ENCODE results near the gene NHSL1. TPM values are rescaled to one million over a fixed set of nuclear protein-coding genes. Genes with fewer than 3 reads are reported as not detected.

The NHSL1 gene
- total RNA-seq, 1 donor from 2014 or later: 23.4 TPM

DNA sequence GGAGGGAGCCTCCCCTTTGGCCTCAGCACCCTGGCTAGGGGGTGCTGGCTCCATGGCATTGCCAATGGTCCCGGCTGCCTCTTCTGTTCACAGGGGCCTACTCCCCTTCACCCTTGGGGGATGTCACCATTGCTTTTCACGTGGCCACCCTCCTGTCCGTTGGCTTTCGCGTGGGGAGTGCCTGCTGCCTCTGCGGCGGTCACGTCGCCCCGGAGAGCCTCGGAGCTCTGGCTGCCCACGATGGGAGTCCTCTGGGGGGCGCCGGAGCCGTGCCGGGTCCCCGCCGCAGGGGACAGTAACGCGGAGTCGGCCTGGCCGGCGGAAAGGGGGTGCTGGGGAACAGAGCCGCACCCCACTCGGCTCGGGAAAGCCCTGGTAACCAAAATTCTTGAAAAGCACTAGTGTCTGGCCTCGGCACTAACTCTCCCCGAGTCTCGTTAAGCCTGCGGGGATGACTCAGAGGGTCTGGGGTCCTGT is 95.9 kb downstream of the NHSL1 start:
- TF ChIP-seq, protein P1, sequence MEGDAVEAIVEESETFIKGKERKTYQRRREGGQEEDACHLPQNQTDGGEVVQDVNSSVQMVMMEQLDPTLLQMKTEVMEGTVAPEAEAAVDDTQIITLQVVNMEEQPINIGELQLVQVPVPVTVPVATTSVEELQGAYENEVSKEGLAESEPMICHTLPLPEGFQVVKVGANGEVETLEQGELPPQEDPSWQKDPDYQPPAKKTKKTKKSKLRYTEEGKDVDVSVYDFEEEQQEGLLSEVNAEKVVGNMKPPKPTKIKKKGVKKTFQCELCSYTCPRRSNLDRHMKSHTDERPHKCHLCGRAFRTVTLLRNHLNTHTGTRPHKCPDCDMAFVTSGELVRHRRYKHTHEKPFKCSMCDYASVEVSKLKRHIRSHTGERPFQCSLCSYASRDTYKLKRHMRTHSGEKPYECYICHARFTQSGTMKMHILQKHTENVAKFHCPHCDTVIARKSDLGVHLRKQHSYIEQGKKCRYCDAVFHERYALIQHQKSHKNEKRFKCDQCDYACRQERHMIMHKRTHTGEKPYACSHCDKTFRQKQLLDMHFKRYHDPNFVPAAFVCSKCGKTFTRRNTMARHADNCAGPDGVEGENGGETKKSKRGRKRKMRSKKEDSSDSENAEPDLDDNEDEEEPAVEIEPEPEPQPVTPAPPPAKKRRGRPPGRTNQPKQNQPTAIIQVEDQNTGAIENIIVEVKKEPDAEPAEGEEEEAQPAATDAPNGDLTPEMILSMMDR (IDR thresholded peaks at IDR 0.05): peak; percentile 31
- peaks cover 11% of the 10 kb centered on the region for H3K4me1 Mint-ChIP-seq (ENCODE audit: low read depth)
- DNase-seq (ENCODE audit: low spot score): no peak
- H3K9me3 Mint-ChIP-seq (ENCODE audit: low read depth): no peaks in the 10 kb centered on the region
- peak overlapping the region; percentile 75 for H3K4me3 Mint-ChIP-seq (ENCODE audit: unreplicated experiment)
- no peaks in the 10 kb centered on the region for H3K27me3 Mint-ChIP-seq (ENCODE audit: low read depth)
- H3K27ac Mint-ChIP-seq (ENCODE audit: unreplicated experiment): peak overlapping the region; percentile 27
- peaks cover 12% of the 10 kb centered on the region for H3K36me3 Mint-ChIP-seq (ENCODE audit: low read depth)

DNA sequence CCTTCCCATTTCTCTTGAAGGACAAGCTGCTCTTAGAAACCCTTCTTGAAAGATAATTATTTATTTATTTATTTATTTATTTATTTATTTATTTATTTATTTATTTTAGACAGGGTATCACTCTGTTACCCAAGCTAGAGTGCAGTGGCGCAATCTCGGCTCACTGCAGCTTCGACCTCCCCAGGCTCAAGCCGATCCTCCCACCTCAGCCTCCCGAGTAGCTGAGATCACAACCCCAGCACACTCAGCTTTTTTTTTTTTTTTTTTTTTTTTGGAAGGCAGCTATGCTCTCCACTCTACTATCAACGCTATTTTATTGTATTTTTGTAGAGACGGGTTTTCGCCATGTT is 96.5 kb downstream of the NHSL1 start:
- Mint-ChIP-seq H3K4me1 (ENCODE audit: low read depth) (peaks cover 11% of the 10 kb centered on the region), H3K4me3 (ENCODE audit: unreplicated experiment) (peak overlapping the region; percentile 75), H3K9me3 (ENCODE audit: low read depth) (no peaks in the 10 kb centered on the region), H3K27ac (ENCODE audit: unreplicated experiment) (no peak overlapping the region), H3K36me3 (ENCODE audit: low read depth) (peaks cover 9% of the 10 kb centered on the region), H3K27me3 (ENCODE audit: low read depth) (no peaks in the 10 kb centered on the region)
- DNase-seq (ENCODE audit: low spot score): no peak
- TF ChIP-seq, protein P1 (IDR thresholded peaks at IDR 0.05): no peak

GRCh38 chr6:138401960-138402837 is 97.1 kb downstream of the NHSL1 start:
- TF ChIP-seq, protein P1 (IDR thresholded peaks at IDR 0.05): no peak
- no peaks in the 10 kb centered on the region for H3K27me3 Mint-ChIP-seq (ENCODE audit: low read depth)
- no peak overlapping the region for H3K4me3 Mint-ChIP-seq (ENCODE audit: unreplicated experiment)
- no peaks in the 10 kb centered on the region for H3K9me3 Mint-ChIP-seq (ENCODE audit: low read depth)
- peaks cover 11% of the 10 kb centered on the region for H3K4me1 Mint-ChIP-seq (ENCODE audit: low read depth)
- H3K27ac Mint-ChIP-seq (ENCODE audit: unreplicated experiment): no peak overlapping the region
- no peak for DNase-seq (ENCODE audit: low spot score)
- peaks cover 6% of the 10 kb centered on the region for H3K36me3 Mint-ChIP-seq (ENCODE audit: low read depth)

GRCh38 chr6:138400326-138400725 is 99.0 kb downstream of the NHSL1 start:
- DNase-seq (ENCODE audit: low spot score): no peak
- Mint-ChIP-seq H3K27me3 (ENCODE audit: low read depth) (no peaks in the 10 kb centered on the region), H3K4me1 (ENCODE audit: low read depth) (peaks cover 12% of the 10 kb centered on the region), H3K36me3 (ENCODE audit: low read depth) (no peaks in the 10 kb centered on the region), H3K27ac (ENCODE audit: unreplicated experiment) (no peak overlapping the region), H3K9me3 (ENCODE audit: low read depth) (no peaks in the 10 kb centered on the region), H3K4me3 (ENCODE audit: unreplicated experiment) (no peak overlapping the region)
- TF ChIP-seq, protein P1 (IDR thresholded peaks at IDR 0.05): no peak

GRCh38 chr6:138397128-138398122 is 101.9 kb downstream of the NHSL1 start:
- H3K36me3 Mint-ChIP-seq (ENCODE audit: low read depth): no peaks in the 10 kb centered on the region
- no peak overlapping the region for H3K4me3 Mint-ChIP-seq (ENCODE audit: unreplicated experiment)
- no peaks in the 10 kb centered on the region for H3K27me3 Mint-ChIP-seq (ENCODE audit: low read depth)
- no peaks in the 10 kb centered on the region for H3K9me3 Mint-ChIP-seq (ENCODE audit: low read depth)
- DNase-seq (ENCODE audit: low spot score): no peak
- H3K4me1 Mint-ChIP-seq (ENCODE audit: low read depth): peaks cover 3% of the 10 kb centered on the region
- TF ChIP-seq, protein P1 (IDR thresholded peaks at IDR 0.05): no peak
- no peak overlapping the region for H3K27ac Mint-ChIP-seq (ENCODE audit: unreplicated experiment)

All from chondrocyte (in vitro differentiated cells).